Activated T-cell treated with anti-CD3 and anti-CD28 coated beads, Interleukin-2, amount 50 U/mL, for 24 hours (primary cell): ENCODE results near the gene ZNF701.
"Not testable (repeated sequence)": the region's sequence is repeated elsewhere in the genome, so short reads cannot be mapped to it uniquely, and the experiment has no call there.

Experiments used
- DNase-seq: peaks from one replicate; pipeline ENCODE4 v3.0.0-alpha.2; 2020
- H3K27ac Mint-ChIP-seq: 2 replicates; pipeline ENCODE4 v1.8.0; 2020; ENCODE audit warnings: mild to moderate bottlenecking, mixed read lengths
- H3K27me3 Mint-ChIP-seq: 2 replicates; pipeline ENCODE4 v1.8.0; 2020; ENCODE audit warnings: mixed read lengths
- H3K36me3 Mint-ChIP-seq: 2 replicates; pipeline ENCODE4 v1.8.0; 2020; ENCODE audit warnings: low read depth, mixed read lengths
- H3K4me1 Mint-ChIP-seq: 2 replicates; pipeline ENCODE4 v1.8.0; 2020; ENCODE audit warnings: low read depth, mixed read lengths
- H3K4me3 Mint-ChIP-seq: 2 replicates; pipeline ENCODE4 v1.8.0; 2020; ENCODE audit warnings: mild to moderate bottlenecking, moderate library complexity, mixed read lengths
- H3K9me3 Mint-ChIP-seq: 2 replicates; pipeline ENCODE4 v1.8.0; 2020; ENCODE audit warnings: mixed read lengths

ZNF701 gene

DNA sequence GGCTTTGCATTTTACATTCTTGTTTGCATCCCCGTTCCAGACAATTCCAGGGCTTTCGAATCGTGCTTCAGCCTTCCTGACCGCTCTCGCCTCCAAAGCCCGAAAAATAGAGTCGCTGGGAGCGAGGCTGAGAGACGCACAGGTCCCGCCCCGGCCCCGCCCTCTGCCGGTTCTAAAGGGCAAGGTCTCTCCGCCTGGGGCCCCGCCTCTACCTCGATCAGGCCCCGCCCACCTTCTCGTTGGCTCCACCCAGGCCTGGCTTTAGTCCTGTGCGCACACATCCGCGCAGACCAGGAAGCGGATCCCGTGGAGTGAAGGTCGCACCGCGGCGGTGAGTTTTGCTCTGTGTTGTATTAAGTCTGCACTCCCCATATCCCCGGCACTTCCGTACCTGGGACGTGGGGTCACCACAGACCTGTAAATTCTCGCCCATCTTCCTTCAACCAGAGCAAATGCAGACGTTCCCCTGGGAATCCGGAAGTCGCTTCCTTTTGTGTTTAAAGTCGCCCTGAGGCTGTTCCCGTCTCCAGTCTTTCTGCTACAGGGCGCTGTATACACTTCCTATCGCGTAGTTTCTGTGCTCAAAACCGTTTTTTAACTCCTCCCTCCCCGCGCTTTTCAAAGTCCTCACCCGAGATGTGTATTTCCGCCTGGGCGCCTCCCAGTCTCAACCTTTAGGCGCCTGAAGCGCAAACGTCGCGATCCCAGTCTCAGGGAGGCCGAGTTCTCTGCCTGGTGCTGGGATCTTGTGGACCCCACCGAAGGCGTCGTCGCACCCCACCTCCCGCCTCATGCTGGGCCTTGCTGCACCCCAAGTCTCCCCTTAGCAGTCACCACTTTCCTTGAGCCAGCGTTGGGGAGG, at the start of gene ZNF701:
TSS of gene ZNF701 (plus strand) at position 288 of the 862 bp plus-strand sequence. CDS start 3,861 bp downstream, outside the sequence.
- H3K4me1 Mint-ChIP-seq: peaks cover 30% of the 10 kb centered on the region
- no peaks in the 10 kb centered on the region for H3K27me3 Mint-ChIP-seq
- peak within 1 kb of the TSS; percentile 91 for H3K27ac Mint-ChIP-seq
- H3K36me3 Mint-ChIP-seq: peaks cover 78% of the 10 kb centered on the region
- H3K4me3 Mint-ChIP-seq: peak within 1 kb of the TSS; percentile 89
- H3K9me3 Mint-ChIP-seq: peaks cover 44% of the 10 kb centered on the region
- peak; percentile 99 for DNase-seq

DNA sequence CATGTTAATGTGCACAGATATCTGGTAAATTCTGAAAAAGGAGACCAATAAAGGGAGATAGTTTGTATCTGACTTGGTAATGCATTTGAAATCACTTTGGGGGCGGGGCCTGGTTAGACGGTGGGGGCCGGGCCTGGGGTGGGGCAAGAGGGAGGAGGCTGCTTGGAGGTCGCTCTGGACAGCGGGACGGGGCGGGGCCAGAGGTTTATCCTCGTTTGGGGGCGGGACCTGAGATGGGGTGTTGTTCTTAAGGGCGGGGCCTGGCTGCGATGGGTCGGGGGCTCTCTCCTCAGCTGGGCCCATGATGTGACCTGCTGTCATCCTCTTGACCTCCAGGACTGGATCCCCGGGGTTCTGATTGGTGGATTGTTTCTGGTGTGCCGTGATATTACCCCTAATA, 47.5 kb upstream of the ZNF701 start:
- peaks cover 10% of the 10 kb centered on the region for H3K27me3 Mint-ChIP-seq
- H3K9me3 Mint-ChIP-seq: peaks cover 35% of the 10 kb centered on the region
- DNase-seq: no peak
- H3K4me3 Mint-ChIP-seq: no peak overlapping the region
- no peak overlapping the region for H3K27ac Mint-ChIP-seq
- H3K4me1 Mint-ChIP-seq: peaks cover 6% of the 10 kb centered on the region
- H3K36me3 Mint-ChIP-seq: peaks cover 21% of the 10 kb centered on the region

DNA sequence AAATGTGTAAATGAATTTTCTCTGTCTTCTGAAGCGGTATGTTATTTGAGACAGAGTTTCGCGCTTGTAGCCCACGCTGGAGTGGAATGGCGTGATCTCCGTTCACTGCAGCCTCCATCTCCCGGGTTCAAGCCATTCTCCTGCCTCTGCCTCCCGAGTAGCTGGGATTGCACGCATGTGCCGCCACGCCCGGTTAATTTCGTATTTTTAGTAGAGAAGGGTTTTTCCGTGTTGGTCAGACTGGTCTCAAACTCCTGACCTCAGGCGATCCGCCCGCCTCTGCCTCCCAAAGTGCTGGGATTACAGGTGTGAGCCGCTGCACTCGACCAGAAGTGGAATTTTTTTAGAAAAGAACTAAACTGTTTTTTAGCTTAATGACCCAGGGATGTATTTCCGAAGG, 46.0 kb upstream of the ZNF701 start:
- peaks cover 25% of the 10 kb centered on the region for H3K9me3 Mint-ChIP-seq
- no peak overlapping the region for H3K27ac Mint-ChIP-seq
- peaks cover 33% of the 10 kb centered on the region for H3K36me3 Mint-ChIP-seq
- no peak for DNase-seq
- H3K4me1 Mint-ChIP-seq: peaks cover 17% of the 10 kb centered on the region
- no peak overlapping the region for H3K4me3 Mint-ChIP-seq
- peaks cover 10% of the 10 kb centered on the region for H3K27me3 Mint-ChIP-seq

DNA sequence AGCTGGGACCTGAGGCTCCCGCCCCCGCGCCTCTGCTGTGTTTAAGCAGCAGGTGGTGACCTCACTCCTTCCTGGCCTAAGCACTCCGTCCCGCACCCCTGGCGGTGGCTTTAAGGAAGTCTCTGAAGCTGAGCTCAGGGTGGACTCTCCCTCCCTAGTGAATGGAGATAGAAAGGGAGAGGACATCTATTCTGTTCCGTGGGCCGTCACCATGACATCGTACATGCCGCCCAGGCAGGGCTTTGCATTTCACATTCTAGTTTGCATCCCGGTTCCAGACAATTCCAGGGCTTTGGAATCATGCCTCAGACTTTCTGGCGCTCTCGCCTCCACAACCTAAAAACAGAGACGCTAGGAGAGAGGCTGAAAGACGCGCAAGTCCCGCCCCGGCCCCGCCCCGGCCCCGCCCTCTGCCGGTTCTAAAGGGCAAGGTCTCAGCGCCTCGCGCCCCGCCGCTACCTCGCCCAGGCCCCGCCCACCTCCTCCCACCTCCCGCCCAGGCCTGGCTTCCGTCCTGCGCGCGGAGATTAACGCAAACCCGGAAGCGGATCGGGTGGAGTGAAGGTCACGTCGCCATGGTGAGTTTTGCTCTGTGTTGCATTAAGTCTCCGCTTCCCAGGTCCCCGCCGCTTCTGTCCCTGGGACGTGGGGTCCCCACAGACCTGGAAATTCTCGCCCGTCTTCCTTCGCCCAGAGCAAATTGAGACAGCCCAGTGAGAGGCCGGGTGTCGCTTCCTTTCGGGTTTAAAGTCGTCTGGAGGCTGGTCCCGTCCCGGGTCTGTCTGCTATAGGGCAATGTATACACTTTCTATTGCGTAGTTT, 42.7 kb upstream of the ZNF701 start, which contains the start of gene ZNF808:
TSS of gene ZNF808 (plus strand) at position 535 of the 822 bp plus-strand sequence. CDS start 15,617 bp downstream, outside the sequence.
- Mint-ChIP-seq H3K9me3 (peaks cover 11% of the 10 kb centered on the region), H3K4me1 (peaks cover 26% of the 10 kb centered on the region), H3K27me3 (no peaks in the 10 kb centered on the region), H3K4me3 (peak within 1 kb of the TSS; percentile 97), H3K27ac (peak within 1 kb of the TSS; percentile 97), H3K36me3 (peaks cover 48% of the 10 kb centered on the region)
- peak; percentile 97 for DNase-seq

DNA sequence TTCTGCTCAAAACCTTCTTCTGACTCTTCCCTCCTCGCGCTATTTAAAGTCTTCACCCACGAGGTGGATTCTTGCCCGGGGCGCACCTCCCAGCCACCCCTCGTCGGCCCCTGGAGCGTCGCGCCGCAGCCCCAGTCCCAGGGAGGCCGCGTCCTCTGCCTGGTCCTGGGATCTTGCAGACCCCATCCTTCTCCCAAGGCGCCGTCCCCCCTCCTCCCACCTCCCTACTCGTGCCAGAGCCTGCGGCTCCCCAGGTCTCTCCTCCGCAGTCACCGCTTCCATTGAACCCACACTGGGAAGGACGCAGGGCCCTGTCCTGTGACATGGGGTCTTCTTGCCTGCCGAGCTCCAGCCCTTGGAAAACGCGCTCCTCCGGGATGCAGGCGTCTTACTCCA, 42.1 kb upstream of the ZNF701 start:
- H3K9me3 Mint-ChIP-seq: peaks cover 7% of the 10 kb centered on the region
- no peak for DNase-seq

DNA sequence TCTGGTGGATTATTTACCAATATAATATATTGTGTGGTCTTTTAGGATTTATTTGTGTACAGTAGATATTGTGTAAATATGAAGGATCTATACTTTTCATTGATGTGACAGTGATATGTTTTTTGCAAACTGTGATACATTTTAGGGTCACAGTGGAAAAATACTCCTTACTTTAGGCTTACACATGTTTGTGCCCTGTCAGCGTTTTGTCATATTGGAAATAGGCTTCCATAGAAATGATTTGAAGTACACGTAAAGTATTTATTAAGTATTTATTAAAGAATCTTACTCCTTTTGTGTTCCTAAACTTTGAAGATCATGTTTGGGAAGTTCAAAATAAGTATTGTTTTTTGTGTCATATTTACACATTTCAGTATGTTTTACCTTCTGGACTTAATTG, 37.6 kb upstream of the ZNF701 start:
- H3K4me3 Mint-ChIP-seq: no peak overlapping the region
- H3K36me3 Mint-ChIP-seq: peaks cover 86% of the 10 kb centered on the region
- H3K27me3 Mint-ChIP-seq: no peaks in the 10 kb centered on the region
- no peak overlapping the region for H3K27ac Mint-ChIP-seq
- H3K4me1 Mint-ChIP-seq: peaks cover 43% of the 10 kb centered on the region
- no peak for DNase-seq
- H3K9me3 Mint-ChIP-seq: peaks cover 7% of the 10 kb centered on the region

More for the DNA sequence above, 42.1 kb upstream of the ZNF701 start:
- H3K4me1 Mint-ChIP-seq: peaks cover 26% of the 10 kb centered on the region
- peak overlapping the region; percentile 97 for H3K4me3 Mint-ChIP-seq
- peak overlapping the region; percentile 97 for H3K27ac Mint-ChIP-seq
- H3K36me3 Mint-ChIP-seq: peaks cover 53% of the 10 kb centered on the region
- H3K27me3 Mint-ChIP-seq: no peaks in the 10 kb centered on the region

DNA sequence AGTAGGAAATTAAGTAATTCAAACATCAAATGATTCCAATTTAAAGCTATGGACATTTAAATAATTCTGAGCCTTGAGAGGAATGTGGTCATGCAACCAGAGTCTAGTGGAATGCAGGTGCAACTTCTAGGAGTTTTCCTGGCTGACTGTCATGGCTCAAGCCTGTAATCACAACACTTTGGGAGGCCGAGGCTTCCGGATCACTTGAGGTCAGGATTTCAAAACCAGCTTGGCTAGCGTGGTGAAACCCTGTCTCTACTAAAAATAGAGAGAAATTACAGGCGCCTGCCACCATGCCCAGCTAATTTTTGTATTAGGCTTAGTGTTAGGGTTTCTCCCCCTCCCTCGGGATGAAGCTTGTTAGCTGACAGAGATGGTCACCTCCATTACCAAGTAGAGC, 36.2 kb upstream of the ZNF701 start:
- H3K4me3 Mint-ChIP-seq: no peak overlapping the region
- H3K9me3 Mint-ChIP-seq: peaks cover 10% of the 10 kb centered on the region
- DNase-seq: no peak
- peaks cover 82% of the 10 kb centered on the region for H3K36me3 Mint-ChIP-seq
- no peaks in the 10 kb centered on the region for H3K27me3 Mint-ChIP-seq
- H3K4me1 Mint-ChIP-seq: peaks cover 38% of the 10 kb centered on the region
- H3K27ac Mint-ChIP-seq: no peak overlapping the region

DNA sequence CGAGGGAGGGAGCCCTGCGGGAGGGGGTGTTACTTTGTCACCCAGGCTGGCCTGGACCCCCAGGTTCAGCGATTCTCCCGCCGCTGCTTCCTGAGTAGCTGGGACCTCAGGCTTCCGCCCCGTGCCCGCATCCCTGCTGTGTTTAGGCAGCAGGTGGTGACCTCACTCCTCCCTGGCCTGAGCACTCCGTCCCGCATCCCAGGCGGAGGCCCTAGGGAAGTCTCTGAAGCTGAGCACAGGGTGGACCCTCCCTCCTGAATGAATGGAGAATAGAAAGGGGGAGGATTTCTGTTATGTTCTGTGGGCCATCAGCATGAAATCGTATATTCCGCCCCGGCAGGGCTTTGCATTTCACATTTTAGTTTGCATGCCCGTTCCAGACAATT, 34.7 kb upstream of the ZNF701 start:
- H3K27me3 Mint-ChIP-seq, DNase-seq: not testable (repeated sequence)
- H3K27ac Mint-ChIP-seq: peak overlapping the region; percentile 95
- peaks cover 86% of the 10 kb centered on the region for H3K36me3 Mint-ChIP-seq
- H3K4me3 Mint-ChIP-seq: peak overlapping the region; percentile 88
- H3K4me1 Mint-ChIP-seq: peaks cover 40% of the 10 kb centered on the region
- peaks cover 12% of the 10 kb centered on the region for H3K9me3 Mint-ChIP-seq

DNA sequence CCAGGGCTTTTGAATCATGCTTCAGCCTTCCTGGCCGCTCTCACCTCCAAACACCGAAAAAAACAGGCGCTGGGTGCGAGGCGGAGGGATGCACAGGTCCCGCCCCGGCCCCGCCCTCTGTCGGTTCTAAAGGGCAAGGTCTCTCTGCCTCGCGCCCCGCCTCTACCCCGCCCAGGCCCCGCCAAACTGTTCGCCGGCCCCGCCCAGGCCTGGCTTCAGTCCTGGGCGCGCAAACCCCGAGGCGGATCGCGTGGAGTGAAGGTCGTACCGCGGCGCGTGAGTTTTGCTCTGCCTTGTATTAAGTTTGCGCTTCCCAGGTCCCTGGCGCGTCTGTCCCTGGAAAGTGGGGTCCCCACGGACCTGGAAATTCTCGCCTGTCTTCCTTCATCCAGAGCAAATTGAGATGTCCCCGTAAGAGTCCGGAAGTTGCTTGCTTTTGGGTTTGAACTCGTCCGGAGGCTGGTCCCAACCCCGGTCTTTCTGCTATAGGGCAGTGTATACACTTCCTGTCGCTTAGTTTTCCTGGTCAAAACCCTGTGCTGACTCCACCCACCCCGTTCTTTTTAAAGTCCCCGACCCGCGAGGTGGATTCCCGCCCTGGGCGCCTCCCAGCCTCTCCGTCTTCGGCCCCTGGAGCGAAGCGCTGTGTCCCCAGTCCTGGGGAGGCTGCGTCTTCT, 34.2 kb upstream of the ZNF701 start:
- DNase-seq: peak; percentile 95
- Mint-ChIP-seq H3K4me3 (peak overlapping the region; percentile 88), H3K9me3 (peaks cover 15% of the 10 kb centered on the region), H3K4me1 (peaks cover 42% of the 10 kb centered on the region), H3K27ac (peak overlapping the region; percentile 95), H3K27me3 (no peaks in the 10 kb centered on the region), H3K36me3 (peaks cover 86% of the 10 kb centered on the region)

DNA sequence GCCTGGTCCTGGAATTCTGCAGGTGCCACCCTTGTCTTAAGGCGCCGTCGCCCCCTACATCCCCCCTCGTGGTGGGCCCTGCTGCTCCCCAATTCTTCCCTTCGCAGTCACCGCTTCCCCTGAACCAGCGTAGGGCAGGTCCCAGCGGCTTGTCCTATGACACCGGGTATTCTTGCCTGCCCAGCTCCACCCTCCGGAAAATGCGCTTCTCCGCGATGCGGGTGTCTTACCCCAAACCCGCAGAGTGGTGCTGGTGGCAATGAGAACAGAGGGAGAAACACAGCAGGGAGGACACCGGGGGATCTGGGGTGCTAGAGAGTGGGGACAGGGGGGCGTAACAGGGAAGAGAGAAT, 33.7 kb upstream of the ZNF701 start:
- Mint-ChIP-seq H3K4me3 (peak overlapping the region; percentile 88), H3K9me3 (peaks cover 15% of the 10 kb centered on the region), H3K27ac (peak overlapping the region; percentile 95), H3K27me3 (no peaks in the 10 kb centered on the region), H3K36me3 (peaks cover 87% of the 10 kb centered on the region), H3K4me1 (peaks cover 40% of the 10 kb centered on the region)
- DNase-seq: no peak

DNA sequence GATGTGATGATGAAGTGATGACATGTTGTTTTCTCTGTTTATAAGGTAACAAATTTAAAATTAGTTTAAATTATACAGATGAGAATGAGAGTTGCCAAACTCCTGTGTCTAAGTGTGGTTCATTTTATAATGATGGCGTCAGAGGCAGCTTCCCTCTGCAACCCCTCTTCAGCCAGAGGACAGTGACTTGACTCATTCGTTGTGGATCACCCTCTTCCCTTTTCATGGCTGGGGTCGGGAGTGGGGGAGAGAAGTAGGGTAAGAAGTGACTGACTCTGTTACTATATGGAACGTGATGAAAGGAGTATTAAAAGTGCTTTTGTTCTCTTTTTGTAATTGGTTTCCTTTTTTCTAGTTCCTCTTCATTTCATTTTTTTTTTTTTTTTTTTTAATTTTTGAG, 31.3 kb upstream of the ZNF701 start:
- H3K9me3 Mint-ChIP-seq: peaks cover 24% of the 10 kb centered on the region
- DNase-seq, H3K27me3 Mint-ChIP-seq, H3K4me3 Mint-ChIP-seq, H3K27ac Mint-ChIP-seq: not testable (repeated sequence)
- H3K4me1 Mint-ChIP-seq: peaks cover 56% of the 10 kb centered on the region
- H3K36me3 Mint-ChIP-seq: peaks cover 89% of the 10 kb centered on the region

DNA sequence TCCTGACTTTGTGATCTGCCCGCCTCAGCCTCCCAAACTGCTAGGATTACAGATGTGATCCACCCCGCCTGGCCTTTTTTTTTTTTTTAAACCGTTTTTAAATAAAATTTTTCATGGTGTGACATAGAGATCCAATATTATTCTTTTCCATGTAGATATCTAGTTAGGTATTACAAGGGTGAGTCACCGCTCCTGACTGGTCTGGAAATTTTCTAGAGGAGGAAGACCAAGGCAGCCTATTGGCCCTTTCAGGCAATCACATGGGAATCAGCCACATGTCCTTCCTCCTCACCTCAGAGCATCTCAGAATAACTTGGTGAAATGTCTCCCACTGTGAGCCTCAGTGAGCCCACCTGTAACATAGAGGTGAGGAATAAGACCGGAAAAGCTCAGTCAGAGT, 28.9 kb upstream of the ZNF701 start:
- H3K27me3 Mint-ChIP-seq: not testable (repeated sequence)

DNA sequence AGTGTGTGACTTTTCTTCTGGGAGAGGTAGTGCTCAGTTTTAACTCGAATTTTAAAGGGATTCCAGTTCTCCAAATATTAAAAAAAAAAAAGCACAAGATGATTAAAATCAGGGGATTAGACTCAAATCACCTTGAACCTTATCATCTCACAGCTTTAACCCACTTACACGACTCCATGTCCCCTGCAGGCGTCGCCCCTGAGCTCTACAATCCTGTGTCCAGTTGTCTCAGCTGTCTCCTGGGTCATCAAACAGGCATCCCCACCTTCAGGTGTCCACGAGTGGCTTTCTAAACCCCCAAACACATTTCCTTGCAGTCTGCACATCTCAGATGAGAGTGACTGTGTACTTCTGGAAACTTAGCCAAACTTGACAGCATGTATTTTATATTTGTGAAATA, 28.5 kb upstream of the ZNF701 start:
- Mint-ChIP-seq H3K4me1 (peaks cover 40% of the 10 kb centered on the region), H3K36me3 (peaks cover 91% of the 10 kb centered on the region), H3K9me3 (peaks cover 29% of the 10 kb centered on the region)

More for the DNA sequence above, 28.9 kb upstream of the ZNF701 start:
- peaks cover 29% of the 10 kb centered on the region for H3K9me3 Mint-ChIP-seq
- peaks cover 91% of the 10 kb centered on the region for H3K36me3 Mint-ChIP-seq
- H3K4me3 Mint-ChIP-seq, DNase-seq, H3K27ac Mint-ChIP-seq: not testable (repeated sequence)
- peaks cover 44% of the 10 kb centered on the region for H3K4me1 Mint-ChIP-seq

DNA sequence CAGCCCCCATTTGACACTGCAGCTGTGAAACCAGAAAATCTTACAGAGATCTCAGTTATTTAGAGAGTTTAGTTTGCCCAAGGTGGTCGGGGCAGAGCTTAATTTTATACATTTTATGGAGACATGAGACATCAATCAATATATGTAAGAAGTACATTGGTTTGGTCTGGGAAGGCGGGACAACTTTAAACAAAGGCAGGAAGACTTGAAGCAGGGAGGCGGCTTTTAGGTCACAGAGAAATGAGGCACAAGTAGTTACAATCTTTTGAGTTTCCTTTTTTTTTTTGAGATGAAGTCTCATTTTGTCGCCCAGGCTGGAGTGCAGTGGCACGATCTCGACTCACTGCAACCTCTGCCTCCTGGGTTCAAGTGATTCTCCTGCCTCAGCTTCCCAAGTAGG, 27.5 kb upstream of the ZNF701 start:
- peaks cover 32% of the 10 kb centered on the region for H3K4me1 Mint-ChIP-seq
- not testable (repeated sequence) for DNase-seq, H3K27me3 Mint-ChIP-seq, H3K4me3 Mint-ChIP-seq
- H3K27ac Mint-ChIP-seq: peak overlapping the region; percentile 69
- peaks cover 91% of the 10 kb centered on the region for H3K36me3 Mint-ChIP-seq
- peaks cover 30% of the 10 kb centered on the region for H3K9me3 Mint-ChIP-seq

More for the DNA sequence above, 28.5 kb upstream of the ZNF701 start:
- Mint-ChIP-seq H3K27ac (no peak overlapping the region), H3K27me3 (no peaks in the 10 kb centered on the region), H3K4me3 (no peak overlapping the region)
- no peak for DNase-seq
